GM10847 (cell line): ENCODE data around the gene HGD.

Experiments
- POLR2A ChIP-seq: IDR thresholded peaks from 2 replicates; pipeline ENCODE4 v1.6.1; 2011; ENCODE audit not compliant: insufficient read length; ENCODE audit errors: extremely low read depth

Gene HGD

DNA sequence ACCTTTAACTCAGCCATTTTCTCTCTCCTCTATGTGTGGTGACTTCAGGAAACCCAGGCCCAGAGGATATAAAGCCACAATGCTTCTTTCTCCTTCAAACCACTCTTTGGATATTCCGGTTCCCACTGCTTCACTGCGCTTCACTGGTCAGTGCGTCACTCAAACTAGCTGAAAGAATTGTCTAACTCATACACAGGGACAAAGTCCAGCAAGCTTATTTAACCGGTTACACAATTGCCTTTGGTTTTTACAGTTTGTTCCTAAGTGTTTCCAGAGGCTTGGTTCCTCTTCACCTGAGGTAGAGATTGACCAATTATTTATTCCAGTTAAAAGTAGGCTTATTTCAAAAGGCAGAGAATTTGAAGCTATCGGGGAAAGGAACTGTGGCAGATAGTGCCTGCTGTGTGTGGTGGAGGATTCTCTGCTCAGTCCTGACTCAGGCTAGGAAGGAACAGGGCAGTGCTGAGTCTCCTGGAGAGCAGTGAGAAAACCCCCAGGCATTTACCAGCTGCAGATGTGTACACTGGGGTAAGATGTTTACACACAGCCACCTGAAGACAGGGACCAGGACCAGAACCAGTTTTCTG lies at the start of gene HGD:
HGD (minus strand) TSS at position 145 of the 587 bp plus-strand sequence; CDS start at position 17, 128 bp downstream.
- no peak for TF ChIP-seq POLR2A

- no peak for TF ChIP-seq POLR2A
Observed at GRCh38 chr3:120730576-120731542, 48.8 kb upstream of the HGD start.

GRCh38 chr3:120726791-120727190 lies 44.8 kb upstream of the HGD start:
- TF ChIP-seq POLR2A: no peak

DNA sequence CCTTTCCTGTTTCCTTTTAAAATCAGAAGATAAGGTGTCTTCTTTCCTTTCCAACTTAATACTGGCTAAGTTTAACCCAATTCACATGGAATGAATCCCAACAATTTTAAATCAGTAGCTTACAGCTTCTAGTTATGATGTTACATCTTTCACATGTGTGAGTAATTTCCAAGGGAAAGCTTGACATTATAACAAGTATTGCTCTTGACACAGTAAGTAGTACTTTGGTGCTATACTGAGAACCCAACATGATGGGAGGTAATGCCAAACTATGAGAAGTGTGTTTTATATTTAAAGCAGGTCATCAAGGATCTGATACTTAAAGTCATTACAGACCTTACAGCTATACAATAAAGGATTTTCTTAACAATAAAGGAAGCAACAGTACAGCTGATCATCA lies 31.2 kb upstream of the HGD start:
- no peak for TF ChIP-seq POLR2A

DNA sequence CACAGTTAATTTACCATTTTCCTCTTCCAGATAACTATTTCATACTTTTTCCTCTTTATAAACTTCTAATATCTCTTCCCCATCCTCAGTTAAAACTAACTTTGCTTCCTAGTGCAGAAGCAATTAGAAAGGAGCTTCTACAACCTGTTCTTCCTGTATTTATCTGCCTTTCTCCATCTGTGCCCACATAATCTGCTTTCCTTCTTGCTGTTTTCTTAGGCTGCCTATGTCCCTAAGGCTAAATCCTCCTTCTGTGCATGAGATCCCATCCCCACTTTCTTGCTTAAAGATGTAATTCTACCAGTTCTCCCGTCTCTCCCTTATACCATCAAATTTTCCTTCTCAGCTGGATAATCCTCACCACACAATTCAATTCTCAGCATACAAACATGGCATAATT lies 28.3 kb upstream of the HGD start:
- no peak for TF ChIP-seq POLR2A

DNA sequence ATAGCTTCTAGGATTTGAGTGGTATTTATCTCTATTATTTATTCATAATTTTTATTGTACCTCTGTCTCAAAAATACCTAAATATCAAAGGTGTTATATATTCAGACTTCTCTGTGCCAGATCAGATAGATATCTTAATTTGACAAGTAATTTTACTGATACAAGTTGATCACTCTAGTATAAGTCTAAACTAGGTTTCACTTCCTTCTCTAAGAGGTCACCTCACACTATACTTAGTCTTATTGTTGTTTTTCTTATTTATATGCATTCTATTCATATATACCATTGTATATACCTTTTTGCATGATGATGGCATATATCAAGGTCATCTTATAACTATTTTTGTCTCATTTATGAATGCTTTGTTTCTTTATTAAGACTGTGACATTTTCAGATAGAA lies 26.4 kb upstream of the HGD start:
- TF ChIP-seq POLR2A: no peak

DNA sequence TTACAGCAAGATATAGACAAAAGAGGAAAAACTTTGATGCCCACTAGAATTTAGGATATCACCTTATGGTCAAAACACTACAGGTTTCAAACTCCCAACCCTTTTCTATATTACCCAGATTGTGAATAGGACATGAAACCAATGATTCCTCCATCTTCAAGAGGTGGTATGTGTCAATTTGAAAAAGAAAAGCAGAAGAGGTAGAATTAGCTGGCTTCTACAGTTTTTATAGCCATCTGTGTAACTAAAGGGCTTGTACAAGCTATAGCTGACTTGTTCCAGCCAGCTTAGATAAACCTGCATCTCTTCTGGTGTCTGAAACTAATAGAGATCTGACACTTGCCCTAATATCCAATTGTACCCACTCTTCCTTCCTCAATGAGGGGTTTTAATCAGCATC lies 24.9 kb upstream of the HGD start:
- TF ChIP-seq POLR2A: no peak

DNA sequence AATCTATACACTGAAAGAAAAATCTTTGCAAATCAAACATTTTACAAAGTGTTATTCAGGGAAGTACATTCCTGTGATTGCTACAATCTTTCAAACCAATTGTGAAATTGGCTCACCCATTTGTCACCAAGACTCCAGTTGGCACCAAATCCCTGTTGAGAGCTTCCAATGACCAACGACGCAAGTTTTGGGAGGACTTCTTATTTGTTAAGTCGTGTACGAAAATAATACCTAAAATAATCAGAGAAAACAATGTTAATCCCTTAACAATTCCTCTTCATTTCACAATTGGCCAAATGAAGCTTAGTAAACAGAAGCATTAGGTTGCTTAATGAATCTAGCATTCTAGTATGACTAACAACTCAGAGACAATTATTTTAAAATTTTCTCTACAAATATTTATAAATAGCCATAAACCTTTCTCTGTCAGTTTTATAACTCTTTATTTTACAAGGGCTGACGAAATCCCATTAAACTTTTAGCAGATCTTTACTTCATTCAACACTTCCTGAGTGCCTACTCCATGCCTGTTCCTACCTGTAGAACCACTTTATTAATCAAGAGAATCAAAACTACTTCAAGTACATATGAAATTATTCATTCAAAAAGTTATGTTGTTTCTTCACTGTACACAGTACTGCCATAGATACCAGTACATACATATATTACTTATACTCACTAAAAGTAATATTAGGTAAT lies 24.0 kb upstream of the HGD start:
- TF ChIP-seq POLR2A: no peak

DNA sequence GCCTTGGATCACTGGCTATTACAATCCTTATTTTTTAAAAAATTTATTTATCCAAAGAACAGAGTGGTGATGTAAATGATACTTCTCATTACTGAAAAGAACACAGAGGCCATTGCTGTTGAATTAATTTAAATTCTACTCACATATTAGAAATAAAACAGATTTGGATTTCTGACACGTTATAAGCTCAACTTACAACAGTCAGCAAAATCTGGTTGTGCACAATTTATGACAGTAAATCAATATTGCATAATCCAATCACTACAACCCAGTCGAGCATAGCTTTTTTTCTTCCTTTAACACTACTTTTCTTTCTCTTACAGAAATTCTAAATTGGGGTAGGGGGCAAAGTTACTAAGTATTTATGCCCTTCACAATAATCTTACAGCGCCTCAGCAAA lies 17.3 kb upstream of the HGD start:
- TF ChIP-seq POLR2A: no peak

- no peak for TF ChIP-seq POLR2A
Observed at GRCh38 chr3:120693439-120694171, 11.6 kb upstream of the HGD start.

- TF ChIP-seq POLR2A: no peak
Observed at GRCh38 chr3:120689395-120689794, 7.4 kb upstream of the HGD start.

GRCh38 chr3:120688121-120688520 lies 6.1 kb upstream of the HGD start:
- no peak for TF ChIP-seq POLR2A

DNA sequence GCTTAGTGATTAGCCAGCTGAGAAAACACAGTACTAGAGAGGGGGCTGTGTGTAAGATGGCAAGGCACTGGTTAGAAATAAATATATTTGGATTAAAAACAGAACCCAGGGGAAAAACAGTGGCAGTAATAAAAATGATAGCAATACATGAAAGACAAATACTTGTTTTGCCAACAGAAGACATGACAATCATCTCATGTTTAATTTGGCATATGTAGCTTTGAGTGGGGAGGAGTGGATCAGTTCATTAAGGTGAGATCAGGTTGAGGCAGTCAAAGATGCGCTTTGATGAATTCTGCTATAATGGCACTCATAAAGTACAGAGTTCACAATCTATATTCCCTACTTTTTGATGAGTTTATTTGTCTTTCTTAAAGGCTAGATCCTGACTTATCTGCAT lies 3.4 kb upstream of the HGD start:
- TF ChIP-seq POLR2A: no peak

- no peak for TF ChIP-seq POLR2A
Observed at GRCh38 chr3:120684896-120685295, 2.9 kb upstream of the HGD start.

- no peak for TF ChIP-seq POLR2A
Observed at GRCh38 chr3:120683671-120684301, 1.7 kb upstream of the HGD start.
